GM18517 (cell line): ENCODE data around the gene CEP170B.
"Not testable (repeated sequence)": the region's sequence is repeated elsewhere in the genome, so short reads cannot be mapped to it uniquely, and the experiment has no call there.

Experiments used
- ATAC-seq: cut with Tn5 transposase; IDR thresholded peaks from one replicate; pipeline ENCODE4 v1.9.1; 2021; ENCODE audit warnings: mild to moderate bottlenecking, moderate library complexity; ENCODE audit not compliant: unreplicated experiment

CEP170B gene

DNA sequence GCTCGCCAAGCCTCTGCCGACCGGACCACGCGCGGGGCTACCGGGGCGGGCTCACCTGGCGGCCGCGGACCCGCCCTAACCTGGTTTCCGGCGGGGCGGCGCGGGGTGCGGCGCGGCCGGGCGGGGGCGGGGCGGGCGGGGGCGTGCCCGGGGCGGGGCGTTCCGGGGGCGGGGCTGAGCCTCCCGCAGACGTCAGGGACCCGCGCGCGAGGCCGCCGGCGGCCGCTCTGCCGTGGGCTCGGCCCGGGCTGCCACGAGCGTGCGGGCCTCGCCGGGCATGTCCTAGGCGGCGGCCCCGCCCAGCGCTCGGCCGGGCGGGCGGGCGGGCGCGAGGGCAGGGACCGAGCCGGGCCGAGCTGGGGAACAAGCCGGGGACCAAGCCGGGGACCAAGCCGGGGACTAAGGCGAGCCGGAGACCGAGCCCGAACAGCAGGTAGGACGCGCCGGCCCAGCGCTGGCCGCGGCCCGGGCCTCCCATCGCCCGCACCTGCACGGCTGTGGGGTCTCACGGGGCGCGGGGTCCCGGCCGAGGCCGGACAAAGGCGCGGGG, at the start of gene CEP170B:
TSS of gene CEP170B (plus strand) at position 188 of the 550 bp plus-strand sequence. CDS start 3,183 bp downstream, outside the sequence.
- ATAC-seq: no peak

DNA sequence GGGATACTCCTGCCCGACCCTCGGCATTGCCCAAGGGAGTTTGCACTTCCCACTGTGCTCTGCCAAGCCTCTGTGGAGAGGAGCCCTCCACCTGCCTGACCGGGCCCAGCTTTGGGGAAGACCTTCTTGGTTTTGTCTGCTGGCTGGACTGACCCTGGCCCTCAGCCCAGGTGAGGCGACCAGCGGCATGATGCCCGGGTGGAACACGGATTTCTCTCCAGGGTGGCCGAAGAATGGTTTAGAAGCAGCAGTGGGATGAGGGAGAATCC, 48.5 kb upstream of the CEP170B start:
- ATAC-seq: no peak

DNA sequence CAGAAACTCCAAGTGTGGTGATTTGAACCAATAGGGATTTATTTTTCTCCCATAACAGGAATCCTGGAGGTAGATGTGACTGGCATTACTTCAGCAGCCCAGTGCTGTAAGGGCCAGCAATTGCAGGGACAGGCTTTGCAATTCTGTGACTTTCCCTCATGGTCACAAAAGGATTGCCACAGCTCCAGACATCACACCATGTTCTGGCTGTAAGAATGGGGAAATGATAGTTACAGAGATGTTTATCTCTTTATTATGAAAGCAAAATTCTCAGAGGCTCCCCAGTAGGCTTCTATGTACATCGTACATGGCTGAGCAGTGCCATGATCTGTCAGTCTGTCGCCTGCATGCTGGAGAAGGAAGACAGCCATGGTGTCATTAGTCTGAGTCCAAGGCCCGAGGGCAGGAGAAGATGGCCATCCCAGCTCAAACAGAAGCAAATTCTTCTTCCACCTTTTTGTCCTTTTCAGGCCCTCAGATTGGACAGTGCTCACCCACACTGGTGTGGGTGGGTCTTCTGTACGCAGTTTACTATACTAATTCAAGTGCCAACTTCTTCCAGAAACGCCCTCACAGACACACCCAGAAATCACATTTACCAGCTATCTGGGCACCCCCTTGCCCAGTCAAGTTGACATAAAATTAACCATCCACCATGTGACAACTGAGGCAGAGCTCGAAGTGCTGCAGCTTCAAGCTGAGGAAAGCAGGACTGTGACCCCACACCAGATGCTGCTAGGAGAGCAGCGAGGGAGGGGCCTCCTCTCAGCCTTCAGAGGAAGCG, 46.9 kb upstream of the CEP170B start:
- ATAC-seq: no peak

DNA sequence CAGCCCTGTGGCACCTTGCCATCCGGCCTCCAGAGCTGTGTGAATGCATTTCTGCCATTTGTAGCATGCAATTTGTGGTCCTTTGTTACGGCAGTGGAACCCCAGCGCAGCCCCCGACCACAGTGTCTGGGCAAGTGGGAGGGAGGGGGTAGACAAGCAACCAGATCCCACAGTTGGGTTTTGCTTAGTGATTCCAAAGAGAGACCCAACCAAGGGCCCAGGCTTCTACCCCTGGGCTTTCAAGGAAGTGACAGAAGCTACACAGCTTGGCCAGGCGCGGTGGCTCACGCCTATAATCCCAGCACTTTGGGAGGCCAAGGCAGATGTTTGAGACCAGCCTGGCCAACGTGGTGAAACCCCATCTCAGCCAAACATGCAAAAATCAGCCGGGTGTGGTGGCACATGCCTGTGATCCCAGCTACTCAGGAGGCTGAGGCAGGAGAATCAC, 46.3 kb upstream of the CEP170B start:
- ATAC-seq: no peak

DNA sequence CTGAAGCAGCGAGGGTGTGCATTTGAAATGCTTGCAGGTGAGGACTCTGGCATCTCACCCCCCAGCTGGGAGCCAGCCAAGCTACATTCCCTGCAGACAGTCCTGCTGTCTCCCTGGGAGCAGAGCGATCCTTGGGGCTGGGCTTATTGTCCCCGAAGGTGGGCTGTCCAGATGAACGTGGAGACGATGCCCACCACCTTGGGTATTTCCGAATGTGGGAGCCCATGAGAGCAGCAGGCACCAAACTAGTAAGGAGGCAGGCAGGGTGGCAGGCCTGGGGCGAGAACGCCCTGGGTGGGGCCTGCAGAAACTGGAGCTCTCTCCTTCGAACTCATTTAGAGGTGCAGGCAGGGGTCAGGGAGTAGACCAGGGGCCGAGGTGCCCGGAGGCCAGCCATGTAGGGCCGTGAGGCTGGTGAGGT, 45.7 kb upstream of the CEP170B start:
- no peak for ATAC-seq

DNA sequence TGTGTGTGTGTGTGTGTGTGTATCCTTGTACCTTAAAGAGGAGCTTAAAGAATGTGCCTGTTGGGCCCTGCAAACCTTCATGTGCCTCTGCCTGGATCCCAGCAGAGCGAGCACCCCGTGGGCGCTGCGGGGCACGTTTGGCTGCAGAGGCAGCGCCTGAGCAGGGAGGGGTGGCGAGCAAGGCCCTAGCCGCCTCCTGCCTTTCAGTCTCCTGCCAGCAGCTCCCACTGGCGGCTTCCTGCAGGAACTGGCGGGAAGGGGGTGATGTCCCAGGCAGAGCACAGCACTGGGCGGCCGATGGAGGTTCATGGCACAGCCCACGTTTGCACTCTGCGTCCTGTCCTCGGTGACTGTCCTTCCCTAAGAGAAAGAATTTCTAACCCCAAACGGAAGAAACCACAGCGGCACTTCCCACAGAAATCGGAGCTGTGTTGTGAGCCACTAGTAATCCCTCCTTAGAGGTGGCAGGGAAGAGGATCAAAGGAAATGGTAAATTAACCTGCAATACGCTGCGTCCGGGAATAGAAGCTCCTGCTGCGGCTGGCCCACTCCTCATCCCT, 44.3 kb upstream of the CEP170B start:
- ATAC-seq: no peak

DNA sequence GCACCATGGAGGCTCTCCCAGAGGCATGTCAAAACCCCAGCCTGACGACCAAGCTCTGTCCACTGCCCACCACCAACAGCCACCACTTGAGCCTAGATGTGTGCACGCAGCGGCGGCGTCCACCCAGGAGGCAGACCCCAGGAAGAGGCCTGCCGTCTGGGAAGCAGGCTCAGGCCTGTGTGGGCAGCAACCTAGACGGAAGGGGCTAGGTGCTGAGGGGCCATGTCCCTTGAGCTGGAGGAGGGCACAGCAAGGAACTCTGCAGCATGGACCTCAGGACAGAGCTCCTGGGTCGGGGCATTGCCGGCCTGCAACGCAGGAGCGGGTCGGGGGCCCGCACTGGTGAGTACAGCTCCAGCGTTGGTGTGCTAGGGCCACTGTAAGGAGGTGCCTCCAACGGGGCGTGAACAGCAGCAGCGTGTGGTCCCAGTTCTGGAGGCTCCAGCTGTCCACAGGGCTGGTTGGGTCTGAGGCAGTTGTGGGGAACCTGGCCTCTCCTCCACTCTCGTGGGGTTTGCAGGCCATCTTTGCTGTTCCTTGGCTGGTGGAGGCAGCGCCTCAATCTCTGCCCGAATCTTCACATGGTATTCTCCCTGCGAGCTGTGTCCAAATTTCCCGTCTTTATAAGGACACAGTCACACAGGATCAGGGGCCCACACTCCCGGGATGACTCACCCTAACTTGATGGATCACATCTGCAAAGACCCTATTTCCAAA, 43.7 kb upstream of the CEP170B start:
- ATAC-seq: no peak

DNA sequence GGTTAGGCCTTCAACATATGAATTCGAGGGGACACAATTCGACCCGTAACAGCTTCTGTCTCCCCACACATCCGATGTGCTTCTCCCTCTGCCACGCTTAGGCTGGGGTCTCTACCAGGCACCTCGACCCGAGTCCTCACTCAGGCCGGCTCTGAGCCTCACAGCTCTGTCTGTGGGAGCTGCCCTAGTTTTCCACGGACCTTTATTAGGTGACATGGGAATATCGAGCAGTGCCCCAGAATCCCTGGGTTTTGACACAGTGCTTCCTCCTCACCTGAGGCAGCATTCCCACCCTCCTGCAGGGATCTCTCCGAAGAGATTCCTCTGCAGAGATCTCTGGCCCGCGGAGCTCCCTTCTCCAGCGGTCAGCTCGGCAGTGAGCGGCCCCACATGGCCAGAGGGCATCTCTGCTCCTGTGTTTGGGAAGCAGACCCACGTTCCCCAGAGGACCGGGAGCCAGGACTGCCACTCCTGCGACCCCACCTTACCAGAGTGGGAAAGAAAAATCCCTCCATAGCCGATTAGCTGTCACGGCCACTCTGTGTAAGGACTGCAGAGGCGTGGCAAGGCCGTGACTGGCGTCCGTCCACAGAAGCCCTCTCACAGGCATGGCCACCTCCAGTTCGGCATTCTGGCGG, 43.0 kb upstream of the CEP170B start:
- ATAC-seq: no peak

DNA sequence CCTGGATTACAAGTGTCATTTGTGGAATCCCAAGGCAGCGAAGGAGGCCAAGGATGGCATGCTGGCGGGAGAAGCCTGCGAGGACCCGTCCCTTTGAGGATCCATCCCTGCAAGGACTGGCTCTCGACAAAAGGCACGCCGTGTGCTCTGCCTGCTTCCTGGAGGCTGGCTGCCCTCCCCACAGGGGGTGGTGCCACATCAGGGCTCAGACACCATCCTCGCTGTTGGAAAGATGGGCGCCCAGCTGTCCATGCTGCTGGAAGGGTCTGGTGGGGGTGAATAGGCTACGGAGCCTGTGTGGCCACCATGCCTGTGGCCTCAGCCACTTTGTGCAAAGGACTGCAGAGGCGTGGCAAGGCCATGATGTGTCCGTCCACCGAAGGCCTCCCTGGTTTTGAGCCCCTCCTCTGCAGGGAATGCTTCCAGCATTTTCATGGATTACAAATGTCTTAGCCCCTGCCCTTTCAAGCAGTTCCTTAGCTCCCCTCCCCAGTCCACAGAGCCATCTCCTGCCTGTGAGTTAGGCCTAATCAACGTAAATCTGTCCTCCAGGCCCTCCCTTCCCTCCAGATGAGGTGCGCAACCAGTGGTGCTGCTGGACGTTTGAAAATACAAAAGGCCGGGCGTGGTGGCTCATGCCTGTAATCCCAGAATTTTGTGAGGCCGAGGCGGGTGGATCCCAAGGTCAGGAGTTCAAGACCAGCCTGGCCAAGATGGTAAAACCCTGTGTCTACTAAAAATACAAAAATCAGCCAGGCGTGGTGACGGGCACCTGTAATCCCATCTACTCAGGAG, 42.0 kb upstream of the CEP170B start:
- no peak for ATAC-seq

DNA sequence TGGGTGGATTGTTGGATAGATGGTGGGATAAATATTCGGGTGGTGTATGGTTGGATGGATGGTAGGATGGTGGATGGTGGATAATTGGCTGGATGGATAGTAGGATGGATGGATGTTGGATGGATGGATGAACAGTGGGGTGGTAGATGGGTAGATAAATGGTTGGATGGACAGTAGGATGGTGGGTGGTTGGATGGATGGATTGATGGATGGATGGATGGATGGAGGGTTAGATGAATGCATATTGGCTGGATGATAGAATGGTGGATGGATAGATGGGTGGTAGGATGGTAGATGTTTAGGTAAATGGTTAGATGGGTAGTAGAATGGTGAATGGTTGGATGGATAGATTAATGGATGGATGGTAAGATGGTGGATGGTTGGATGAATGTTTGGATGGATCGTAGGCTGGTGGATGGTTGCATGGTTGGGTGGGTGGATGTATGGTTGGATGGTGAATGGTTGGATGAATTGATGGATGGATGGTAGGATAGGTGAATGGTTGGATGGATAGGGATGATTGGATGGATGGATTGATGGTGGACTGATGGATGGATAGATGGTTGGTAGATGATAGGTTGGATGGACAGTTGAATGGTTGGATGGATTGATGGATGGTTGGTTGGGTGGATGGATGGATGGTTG, 40.6 kb upstream of the CEP170B start:
- ATAC-seq: no peak

DNA sequence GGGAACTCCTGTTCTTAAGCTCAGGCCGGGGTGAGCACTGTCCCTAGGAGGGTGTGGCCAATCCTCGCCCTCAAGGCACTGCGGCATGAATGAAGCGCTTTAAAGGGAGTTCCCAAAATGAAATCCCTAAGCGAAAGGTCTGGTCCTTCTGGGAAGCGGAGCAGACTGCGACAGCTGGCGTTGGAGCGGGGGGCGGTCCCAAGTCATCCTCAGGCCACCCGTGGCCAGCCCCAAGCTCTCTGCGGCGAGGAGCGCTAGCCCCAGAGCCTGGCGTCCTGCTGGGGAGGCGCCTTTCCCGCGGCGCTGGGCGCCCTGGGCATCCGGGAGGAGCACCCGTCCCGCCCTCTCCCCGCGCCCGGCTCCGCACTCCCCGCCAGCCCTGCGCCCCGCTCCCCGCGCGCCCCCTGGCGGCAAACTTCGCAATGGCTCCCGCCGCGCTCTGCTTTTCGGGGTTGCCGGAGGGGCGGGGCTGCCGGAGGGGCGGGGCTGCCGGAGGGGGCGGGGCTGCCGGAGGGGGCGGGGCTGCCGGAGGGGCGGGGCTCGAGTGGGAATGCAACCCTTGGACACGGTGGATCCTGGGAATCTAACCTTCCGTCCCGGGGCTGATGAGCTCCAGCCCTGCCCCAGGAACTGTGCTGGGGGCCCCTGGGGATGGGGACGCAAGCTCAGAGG, 38.7 kb upstream of the CEP170B start:
- ATAC-seq: peak; percentile 49

DNA sequence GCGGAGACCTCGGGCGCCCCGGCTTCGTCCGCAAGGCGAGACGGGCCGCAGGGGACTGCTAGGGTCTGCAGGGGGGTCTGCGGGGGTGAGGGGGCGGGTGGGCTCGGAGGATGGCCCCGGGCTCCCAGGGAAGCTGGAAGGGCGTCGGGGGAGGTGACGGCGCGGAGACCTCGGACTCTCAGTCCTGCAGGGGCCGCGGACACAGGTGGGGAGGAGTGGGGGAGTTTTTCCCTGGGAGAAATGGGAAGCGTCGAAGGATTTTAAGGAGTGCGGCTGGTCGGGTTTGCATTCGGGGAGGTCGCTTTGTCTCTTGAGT, 38.2 kb upstream of the CEP170B start:
- ATAC-seq: no peak

DNA sequence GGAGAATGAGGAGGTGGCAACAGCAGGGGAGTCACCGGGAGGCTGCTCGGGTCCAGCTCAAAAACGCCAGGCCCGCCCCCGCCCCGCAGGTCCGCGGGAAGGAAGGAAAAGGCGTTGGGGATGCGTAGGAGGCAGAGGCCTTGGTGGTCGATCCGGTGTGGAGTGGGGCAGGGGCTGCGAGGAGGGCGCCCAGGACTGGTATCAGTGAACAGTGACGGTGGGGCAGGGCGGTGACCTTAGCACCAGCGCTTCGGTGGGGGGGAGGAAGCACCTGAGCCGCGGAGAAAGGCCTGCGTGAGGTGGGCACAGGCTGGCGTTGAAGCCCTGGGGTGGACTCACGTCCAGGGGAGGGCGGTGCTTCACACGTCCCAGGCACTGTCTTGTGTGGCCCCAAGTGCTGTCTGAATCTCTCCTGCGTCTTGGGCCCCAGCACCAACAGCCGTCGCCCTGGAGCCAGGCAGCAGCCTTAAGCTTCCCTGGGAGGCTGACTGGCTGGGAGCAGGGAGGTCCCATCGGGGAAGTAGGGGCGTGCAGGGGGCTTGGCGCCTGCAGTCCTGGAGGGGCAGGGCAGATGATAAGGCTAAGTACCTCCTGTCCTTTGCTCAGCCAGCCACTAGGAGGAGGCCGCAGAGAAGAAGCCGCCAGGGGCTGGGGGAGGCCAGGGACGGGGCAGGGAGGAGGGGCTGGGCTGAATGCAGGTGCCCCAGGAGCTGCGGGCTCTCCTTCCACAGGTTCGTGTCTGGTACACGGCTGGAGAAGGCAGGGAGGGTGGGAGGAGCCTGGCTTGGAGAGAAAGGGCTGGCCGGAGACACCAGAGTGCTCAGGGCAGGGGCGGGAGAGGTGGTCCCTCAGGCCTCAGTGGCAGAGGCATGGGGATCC, 37.7 kb upstream of the CEP170B start:
- no peak for ATAC-seq

DNA sequence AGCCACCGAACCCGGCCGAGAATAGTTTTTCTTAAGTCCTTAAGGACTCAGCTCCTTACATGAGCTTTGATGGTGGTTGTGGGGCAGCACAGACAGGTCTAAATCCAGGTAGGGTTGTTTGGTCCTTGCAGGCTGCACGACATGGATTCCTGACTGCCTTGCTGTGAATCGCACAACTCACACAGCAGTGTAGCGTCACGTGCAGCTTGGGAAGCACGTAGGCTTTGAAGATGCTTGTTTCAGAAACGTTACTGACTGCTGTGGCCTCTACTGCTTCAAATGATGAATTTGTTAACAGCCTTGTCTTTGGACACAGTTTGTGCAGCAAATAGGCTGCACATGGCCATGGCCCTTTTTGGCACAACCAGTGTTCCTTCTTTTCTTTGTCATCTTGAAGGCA, 34.3 kb upstream of the CEP170B start:
- no peak for ATAC-seq

DNA sequence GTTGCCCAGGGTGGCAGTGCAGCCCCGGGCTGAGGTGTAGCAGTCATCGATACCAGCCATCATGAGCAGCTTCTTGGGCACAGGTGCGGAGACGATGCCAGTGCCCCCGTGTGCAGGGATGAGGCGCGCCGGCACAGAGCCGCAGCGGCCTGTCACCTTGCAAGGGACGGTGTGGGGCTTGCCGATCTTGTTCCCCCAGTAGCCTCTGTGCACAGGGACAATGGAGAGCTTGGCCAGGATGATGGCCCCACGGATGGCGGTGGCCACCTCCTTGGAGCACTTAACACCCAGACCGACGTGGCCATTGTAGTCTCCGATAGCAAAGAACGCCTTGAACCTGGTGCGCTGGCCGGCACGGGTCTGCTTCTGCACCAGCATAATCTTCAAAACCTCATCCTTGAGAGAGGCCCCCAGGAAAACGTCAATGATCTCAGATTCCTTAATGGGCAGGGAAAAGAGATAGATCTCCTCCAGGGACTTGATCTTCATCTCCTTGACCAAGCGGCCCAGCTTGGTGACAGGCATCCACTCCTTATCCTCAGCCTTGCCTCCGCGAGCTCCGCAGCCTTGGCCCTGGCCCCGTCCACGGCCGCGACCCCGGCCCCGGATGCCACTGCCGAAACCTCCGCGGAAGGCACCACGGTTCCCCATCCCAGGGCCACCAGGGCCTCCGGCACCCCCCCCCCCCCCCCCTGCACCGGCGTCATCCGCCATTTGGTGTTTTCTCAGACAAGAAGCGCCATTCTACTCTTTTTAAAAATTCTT, 28.7 kb upstream of the CEP170B start:
- ATAC-seq: not testable (repeated sequence)

DNA sequence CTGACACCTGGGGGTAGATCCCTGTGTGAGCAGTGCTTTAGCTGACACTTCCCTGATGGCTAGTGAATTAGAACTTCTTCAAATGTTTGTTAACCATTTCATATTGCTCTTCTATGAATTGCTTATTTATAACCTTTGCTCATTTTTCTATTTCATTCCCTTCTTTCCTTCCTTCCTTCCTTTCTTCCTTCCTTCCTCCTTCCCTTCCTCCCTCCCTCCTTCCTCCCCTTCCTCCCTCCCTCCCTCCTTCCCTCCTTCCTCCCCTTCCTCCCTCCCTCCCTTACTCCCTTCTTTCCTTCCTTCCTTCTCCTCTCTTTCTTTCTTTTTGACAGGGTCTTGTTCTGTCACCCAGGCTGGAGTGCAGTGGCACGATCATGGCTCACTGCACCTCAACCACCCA, 23.3 kb upstream of the CEP170B start:
- ATAC-seq: no peak

DNA sequence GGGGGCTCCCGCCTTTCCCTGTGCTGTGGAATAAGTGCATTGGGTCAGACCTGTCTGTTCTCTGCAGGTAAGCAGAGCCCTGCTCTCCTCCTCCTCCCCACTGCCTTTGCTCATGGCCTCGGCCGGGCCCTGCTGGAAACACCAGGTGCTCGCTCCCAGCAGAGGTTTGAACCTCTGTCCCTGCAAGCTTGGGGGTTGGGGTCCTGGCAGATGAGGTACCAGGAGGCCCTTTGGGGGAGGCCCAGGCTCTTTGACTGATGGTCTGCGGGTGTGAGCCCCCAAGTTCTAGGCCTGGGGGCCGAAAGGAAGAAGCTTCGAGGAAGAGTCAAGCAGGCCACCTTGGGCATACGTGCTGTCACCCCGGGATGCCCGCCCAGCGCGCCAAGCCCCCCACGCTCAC, 22.1 kb upstream of the CEP170B start:
- no peak for ATAC-seq
